HepG2 (cell line): ENCODE data around the gene GUCY1A1. TPM values are rescaled to one million over a fixed set of nuclear protein-coding genes. Genes with fewer than 3 reads are reported as not detected.

Experiments
- ATAC-seq: fragments of 200-7000 bp; cut with Tn5 transposase; 3 replicates; pipeline ENCODE4 v1.9.1; 2020; ENCODE audit warnings: mild to moderate bottlenecking, moderate library complexity
- BruUV-seq: library from RNA; stranded (reverse); fragments of 400-500 nt; replicated peaks from 2 replicates; lab custom pipeline; 2021; lab: Mats Ljungman, UMichigan
- CTCF ChIA-PET: fragments of 300-600 bp; formaldehyde crosslinking; extraction: SDS; loops from one replicate; lab custom pipeline; 2021; ENCODE audit warnings: low total read pairs, inconsistent platforms, low intra/inter-chr PET ratio; lab: Yijun Ruan, JAX
- POLR2A ChIA-PET: fragments of 350-600 bp; sonication (Branson Sonifier 250); formaldehyde crosslinking; loops from one replicate; lab custom pipeline; 2020; ENCODE audit warnings: antibody characterized with exemption, inconsistent platforms; lab: Yijun Ruan, JAX
- DNase-seq: peaks from one replicate; pipeline ENCODE4 v3.0.0-alpha.2; 2015; ENCODE audit warnings: low spot score
- FAIRE-seq: peaks from 3 replicates; lab custom pipeline; 2011; peaks lifted over from hg19 to GRCh38; lab: Jason Lieb, UNC
- H2AFZ ChIP-seq: one replicate; pipeline ENCODE4 v1.6.1; 2011; ENCODE audit warnings: low read length, inconsistent platforms
- H3K27ac ChIP-seq: fragments of 300-600 bp; 3 replicates; pipeline ENCODE4 v1.8.0; 2011; ENCODE audit warnings: mixed run types, mild to moderate bottlenecking, mixed read lengths, low read length, inconsistent platforms; ENCODE audit not compliant: insufficient read depth; ENCODE audit errors: extremely low read length
- H3K27me3 ChIP-seq, 2 experiments: fragments of 200-600 bp in 1 of 2; 2 replicates in 1 of 2; 3 replicates in 1 of 2; pipeline versions ENCODE4 v1.6.0 to v1.8.0; 2011; ENCODE audit warnings: low read length in 2 of 2, mild to moderate bottlenecking in 2 of 2, moderate library complexity in 2 of 2, inconsistent platforms in 1 of 2; ENCODE audit not compliant: insufficient read depth in 2 of 2, control insufficient read depth in 1 of 2
- H3K36me3 ChIP-seq, 2 experiments: fragments of 200-600 bp in 1 of 2; replicated peaks in 1 of 2; 2 replicates in 1 of 2; 3 replicates in 1 of 2; pipeline versions ENCODE4 v1.5.1 to v1.8.0; 2011; ENCODE audit warnings: low read length in 2 of 2, inconsistent platforms in 1 of 2; ENCODE audit not compliant: insufficient read depth in 2 of 2, control insufficient read depth in 1 of 2
- H3K4me1 ChIP-seq: 2 replicates; pipeline ENCODE4 v1.5.1; 2012; ENCODE audit warnings: low read length, inconsistent platforms; ENCODE audit not compliant: insufficient read depth
- H3K4me2 ChIP-seq: 2 replicates; pipeline ENCODE4 v1.6.0; 2011; ENCODE audit warnings: low read depth, low read length, inconsistent platforms
- H3K4me3 ChIP-seq, 3 experiments: fragments of 200-600 bp in 1 of 3; sonication (generic), shearing (Covaris generic) in 1 of 3; replicated peaks in 1 of 3; 2 replicates each; pipeline ENCODE4 v1.5.1; 2011 to 2016; ENCODE audit warnings: low read length in 3 of 3, inconsistent platforms in 2 of 3, low read depth in 2 of 3, mild to moderate bottlenecking in 2 of 3, control low read depth in 1 of 3, mixed read lengths in 1 of 3; ENCODE audit not compliant: insufficient read depth in 1 of 3
- H3K79me2 ChIP-seq: one replicate; pipeline ENCODE4 v1.6.1; 2011; ENCODE audit warnings: low read length, inconsistent platforms; ENCODE audit not compliant: insufficient read depth
- H3K9ac ChIP-seq: 2 replicates; pipeline ENCODE4 v1.6.0; 2011; ENCODE audit warnings: mild to moderate bottlenecking, low read depth, low read length, inconsistent platforms; ENCODE audit not compliant: insufficient read depth
- H3K9me3 ChIP-seq: 2 replicates; pipeline ENCODE4 v1.5.1; 2012; ENCODE audit warnings: mild to moderate bottlenecking, low read length
- H4K20me1 ChIP-seq: 2 replicates; pipeline ENCODE4 v1.6.0; 2011; ENCODE audit warnings: inconsistent platforms, mild to moderate bottlenecking, low read length, moderate library complexity; ENCODE audit not compliant: insufficient read depth
- GPBP1L1 ChIP-seq: sonication (generic); formaldehyde crosslinking; IDR thresholded peaks from 2 replicates; pipeline ENCODE4 v1.5.0; 2020; ENCODE audit warnings: mild to moderate bottlenecking, missing genetic modification reagents
- HDAC1 ChIP-seq: sonication (generic); formaldehyde crosslinking; IDR thresholded peaks from 2 replicates; pipeline ENCODE4 v1.5.1; 2020; ENCODE audit warnings: mild to moderate bottlenecking, missing genetic modification reagents
- HNF1A ChIP-seq, 2 experiments: sonication (generic) in 1 of 2; formaldehyde crosslinking in 1 of 2; IDR thresholded peaks; 2 replicates each; pipeline versions ENCODE4 v1.4.0 to v1.6.1; 2016 to 2020; ENCODE audit warnings: borderline replicate concordance in 1 of 2, low read depth in 1 of 2, mild to moderate bottlenecking in 1 of 2, missing genetic modification reagents in 1 of 2
- KDM3A ChIP-seq: IDR thresholded peaks from 2 replicates; pipeline ENCODE4 v1.6.1; 2018; ENCODE audit warnings: low read depth, missing compliant biosample characterization
- NFE2L2 ChIP-seq: fragments of 150-350 bp; IDR thresholded peaks from 2 replicates; pipeline ENCODE4 v1.6.1; 2014; ENCODE audit warnings: low read length
- RFXAP ChIP-seq: sonication (generic); formaldehyde crosslinking; IDR thresholded peaks from 2 replicates; pipeline ENCODE4 v1.4.0; 2020; ENCODE audit warnings: missing genetic modification reagents, borderline replicate concordance
- SALL1 ChIP-seq: sonication (generic); formaldehyde crosslinking; IDR thresholded peaks from 2 replicates; pipeline ENCODE4 v1.8.0; 2022; ENCODE audit warnings: mild to moderate bottlenecking, missing genetic modification reagents
- SOX6 ChIP-seq, 2 experiments: fragments of 450-650 bp in 1 of 2; sonication (generic) in 1 of 2; formaldehyde crosslinking in 1 of 2; IDR thresholded peaks; 2 replicates each; pipeline versions ENCODE4 v1.4.0 to v1.6.1; 2017 to 2020; ENCODE audit warnings: antibody characterized with exemption in 1 of 2, mild to moderate bottlenecking in 1 of 2, missing genetic modification reagents in 1 of 2
- ZNF10 ChIP-seq: sonication (generic); formaldehyde crosslinking; IDR thresholded peaks from 2 replicates; pipeline ENCODE4 v1.4.0; 2020; ENCODE audit warnings: mild to moderate bottlenecking, low read depth, missing genetic modification reagents, borderline replicate concordance
- ZNF34 ChIP-seq: sonication (generic); formaldehyde crosslinking; IDR thresholded peaks from 2 replicates; pipeline ENCODE4 v1.4.0; 2020; ENCODE audit warnings: mild to moderate bottlenecking, missing genetic modification reagents, borderline replicate concordance
- ZNF747 ChIP-seq: sonication (generic); formaldehyde crosslinking; IDR thresholded peaks from 2 replicates; pipeline ENCODE4 v1.8.1; 2023; ENCODE audit warnings: missing genetic modification reagents, mild to moderate bottlenecking, borderline replicate concordance
- ZSCAN12 ChIP-seq: sonication (generic); formaldehyde crosslinking; IDR thresholded peaks from 2 replicates; pipeline ENCODE4 v1.9.0; 2021; ENCODE audit warnings: mild to moderate bottlenecking, missing genetic modification reagents
- WGBS: methylation state at CpG from one replicate; pipeline ENCODE4 v1.1.6; 2017; ENCODE audit warnings: low lambda C conversion rate; 5-methylcytosine and 5-hydroxymethylcytosine counted together
- in situ Hi-C: cut with HindIII; loops from 2 replicates; pipeline ENCODE4 v1.10.0; 2017; ENCODE audit warnings: low pct_unique_long_range_greater_than_20kb; ENCODE audit not compliant: extremely low pct_ligation_motif_present
- intact Hi-C: fragments of 100-400 bp; cut with micrococcal nuclease; formaldehyde crosslinking; loops from one replicate; pipeline ENCODE4 v1.10.0; 2022; ENCODE audit not compliant: unreplicated experiment
- polyA plus RNA-seq, 8 experiments: library from polyadenylated mRNA; depleted of rRNA in 3 of 8; stranded (reverse) in 7 of 8; unstranded in 1 of 8; fragments of >200 nt; fragmentation: Illumina TruSeq in 4 of 8; extraction: Trizol in 4 of 8; gene quantifications; 2 replicates each; pipeline versions ENCODE4 v1.2.1 to v1.2.3, GENCODE V29; 2011 to 2016; ENCODE audit warnings: low read depth in 4 of 8, missing spikeins in 1 of 8, mixed read lengths in 1 of 8; ENCODE audit not compliant: insufficient read depth in 1 of 8
- total RNA-seq, 5 experiments: library from RNA; depleted of rRNA; stranded (reverse); fragments of >200 nt; fragmentation: Illumina TruSeq; extraction: Trizol; gene quantifications; 2 replicates each; pipeline ENCODE4 v1.2.3, GENCODE V29; 2016; ENCODE audit warnings: low read depth in 1 of 5
- TF ChIP-seq, protein P1 (sequence below): IDR thresholded peaks from 2 replicates; pipeline ENCODE4 v1.6.1; 2016

The GUCY1A1 gene
- total and polyA plus RNA-seq, 2 of the 13 experiments (the other 11 are each of a cell fraction or from before 2014, with no cell fraction given) = not detected

GRCh38 chr4:155707251-155707650 is 40.6 kb downstream of the GUCY1A1 start:
- DNase-seq = no peak
- CTCF ChIA-PET = no interaction called here
- Histone ChIP-seq H3K4me1 (no peaks in the 10 kb centered on the region), H3K27ac (no peak overlapping the region), H2AFZ (no peak overlapping the region), H3K79me2 (no peaks in the 10 kb centered on the region), H3K27me3 (no peaks in the 10 kb centered on the region), H3K4me3 (no peak overlapping the region), H4K20me1 (no peaks in the 10 kb centered on the region), H3K9ac (no peak overlapping the region), H3K9me3 (no peaks in the 10 kb centered on the region)
- ATAC-seq = no peak
- intact Hi-C loops = no loop called here
- BruUV-seq = no TSS peak
- no peak for TF ChIP-seq HNF1A (IDR thresholded peaks at IDR 0.05; ENCODE audit: low read depth)
- TF ChIP-seq HNF1A (CRISPR knock-in tag; IDR thresholded peaks at IDR 0.05; ENCODE audit: borderline replicate concordance) = no peak
- TF ChIP-seq, all 625 proteins: peak for 0
- in situ Hi-C loops = no loop called here
- no peaks in the 10 kb centered on the region for H3K36me3 ChIP-seq
- no peak for FAIRE-seq
- POLR2A ChIA-PET = no interaction called here
- WGBS = 22% methylated on average over 4 of the region's 5 CpGs
- no peak overlapping the region for H3K4me2 ChIP-seq

GRCh38 chr4:155708782-155709181 is 42.1 kb downstream of the GUCY1A1 start:
- WGBS = 0% methylated on average over 1 of the region's 1 CpG
- intact Hi-C loops = no loop called here
- CTCF ChIA-PET = no interaction called here
- Histone ChIP-seq H3K4me3 (no peak overlapping the region), H2AFZ (no peak overlapping the region), H3K9me3 (no peaks in the 10 kb centered on the region), H3K27me3 (no peaks in the 10 kb centered on the region), H4K20me1 (no peaks in the 10 kb centered on the region), H3K36me3 (no peaks in the 10 kb centered on the region), H3K4me1 (no peaks in the 10 kb centered on the region), H3K9ac (no peak overlapping the region), H3K27ac (no peak overlapping the region), H3K79me2 (no peaks in the 10 kb centered on the region), H3K4me2 (no peak overlapping the region)
- ATAC-seq (no peak), DNase-seq (no peak), FAIRE-seq (no peak)
- POLR2A ChIA-PET = no interaction called here
- in situ Hi-C loops = no loop called here
- no TSS peak for BruUV-seq
- TF ChIP-seq ZNF34 (no peak), ZNF10 (no peak), ZSCAN12 (CRISPR knock-in tag) (no peak), SOX6 (IDR thresholded peaks at IDR 0.05) (no peak), SOX6 (CRISPR knock-in tag; IDR thresholded peaks at IDR 0.05) (no peak), HDAC1 (CRISPR knock-in tag) (no peak), ZNF747 (CRISPR knock-in tag) (no peak), RFXAP (no peak), SALL1 (CRISPR knock-in tag) (no peak), NFE2L2 (no peak), GPBP1L1 (no peak), KDM3A (no peak)
- TF ChIP-seq, protein P1, sequence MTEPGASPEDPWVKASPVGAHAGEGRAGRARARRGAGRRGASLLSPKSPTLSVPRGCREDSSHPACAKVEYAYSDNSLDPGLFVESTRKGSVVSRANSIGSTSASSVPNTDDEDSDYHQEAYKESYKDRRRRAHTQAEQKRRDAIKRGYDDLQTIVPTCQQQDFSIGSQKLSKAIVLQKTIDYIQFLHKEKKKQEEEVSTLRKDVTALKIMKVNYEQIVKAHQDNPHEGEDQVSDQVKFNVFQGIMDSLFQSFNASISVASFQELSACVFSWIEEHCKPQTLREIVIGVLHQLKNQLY (CRISPR knock-in tag) = no peak
